Prostate gland (tissue), 2 donors: ENCODE measurements around the gene YBX2. TPM values are rescaled to one million over a fixed set of nuclear protein-coding genes. Genes with fewer than 3 reads are reported as not detected.

ENCODE experiments used
- DNase-seq: peaks from one replicate; pipeline ENCODE4 v3.0.0-alpha.2; 2019; ENCODE audit warnings: low spot score
- H3K27ac ChIP-seq, 2 donors: fragments of 200-600 bp; sonication (generic); 2 replicates each; pipeline ENCODE4 v1.5.1; 2017 to 2019
- H3K27me3 ChIP-seq: fragments of 200-600 bp; sonication (generic); replicated peaks from 2 replicates; pipeline ENCODE4 v1.5.1; 2019; ENCODE audit not compliant: insufficient read depth
- H3K36me3 ChIP-seq, 2 donors: fragments of 200-600 bp; sonication (generic); 1 replicate in 1 of 2; 2 replicates in 1 of 2; pipeline versions ENCODE4 v1.5.1 to v1.8.1; 2017 to 2019
- H3K4me1 ChIP-seq: fragments of 200-600 bp; sonication (generic); replicated peaks from 2 replicates; pipeline ENCODE4 v1.5.1; 2019
- H3K4me3 ChIP-seq, 2 donors: fragments of 200-600 bp; sonication (generic); 2 replicates each; pipeline ENCODE4 v1.5.1; 2017 to 2019
- H3K9me3 ChIP-seq: fragments of 200-600 bp; sonication (generic); 2 replicates; pipeline ENCODE4 v1.5.1; 2017
- POLR2A ChIP-seq: fragments of 450-650 bp; IDR thresholded peaks from one replicate; pipeline ENCODE4 v1.6.1; 2016; ENCODE audit warnings: antibody characterized with exemption, mild to moderate bottlenecking
- POLR2AphosphoS5 ChIP-seq: sonication (generic); formaldehyde crosslinking; IDR thresholded peaks from one replicate; pipeline ENCODE4 v1.6.1; 2017; ENCODE audit warnings: antibody characterized with exemption
- WGBS: methylation state at CpG from one replicate; pipeline ENCODE4 v1.1.5; 2018; 5-methylcytosine and 5-hydroxymethylcytosine counted together
- intact Hi-C: fragments of 100-400 bp; cut with DNase I; formaldehyde crosslinking; loops from one replicate; pipeline ENCODE4 v1.14.2; 2022
- total RNA-seq, 2 donors: library from RNA; depleted of rRNA; stranded (reverse); fragments of >200 nt; gene quantifications; one replicate each; pipeline ENCODE4 v1.1.0, GENCODE V29; 2016
- TF ChIP-seq, protein P1 (sequence below), 4 experiments: fragments of 200-600 bp in 2 of 4; fragments of 450-650 bp in 2 of 4; sonication (generic) in 2 of 4; IDR thresholded peaks; 1 replicate in 3 of 4; 2 replicates in 1 of 4; pipeline ENCODE4 v1.5.1; 2016 to 2019; ENCODE audit warnings: antibody characterized with exemption in 4 of 4, mild to moderate bottlenecking in 2 of 4, moderate library complexity in 2 of 4

The YBX2 gene
- total RNA-seq, 2 donors from 2014 or later = 0.64 to 49.1 TPM

DNA sequence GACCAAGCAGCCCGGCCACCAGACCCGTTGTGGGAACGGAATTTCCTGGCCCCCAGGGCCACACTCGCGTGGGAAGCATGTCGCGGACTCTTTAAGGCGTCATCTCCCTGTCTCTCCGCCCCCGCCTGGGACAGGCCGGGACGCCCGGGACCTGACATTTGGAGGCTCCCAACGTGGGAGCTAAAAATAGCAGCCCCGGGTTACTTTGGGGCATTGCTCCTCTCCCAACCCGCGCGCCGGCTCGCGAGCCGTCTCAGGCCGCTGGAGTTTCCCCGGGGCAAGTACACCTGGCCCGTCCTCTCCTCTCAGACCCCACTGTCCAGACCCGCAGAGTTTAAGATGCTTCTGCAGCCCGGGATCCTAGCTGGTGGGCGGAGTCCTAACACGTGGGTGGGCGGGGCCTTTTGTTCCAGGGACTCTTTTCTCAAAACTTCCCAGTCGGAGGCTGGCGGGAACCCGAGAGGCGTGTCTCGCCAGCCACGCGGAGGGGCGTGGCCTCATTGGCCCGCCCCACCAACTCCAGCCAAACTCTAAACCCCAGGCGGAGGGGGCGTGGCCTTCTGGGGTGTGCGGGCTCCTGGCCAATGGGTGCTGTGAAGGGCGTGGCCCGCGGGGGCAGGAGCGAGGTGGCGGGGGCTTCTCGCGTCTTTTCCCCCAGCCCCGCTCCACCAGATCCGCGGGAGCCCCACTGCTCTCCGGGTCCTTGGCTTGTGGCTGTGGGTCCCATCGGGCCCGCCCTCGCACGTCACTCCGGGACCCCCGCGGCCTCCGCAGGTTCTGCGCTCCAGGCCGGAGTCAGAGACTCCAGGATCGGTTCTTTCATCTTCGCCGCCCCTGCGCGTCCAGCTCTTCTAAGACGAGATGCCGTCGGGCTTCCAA, 13.1 kb downstream of the YBX2 start, which contains the start of gene SLC2A4:
SLC2A4 (plus strand) TSS at position 645 of the 879 bp plus-strand sequence; CDS start at position 862, 217 bp downstream.
- Histone ChIP-seq H3K27ac (peak within 1 kb of the TSS; percentile 77), H3K4me1 (peaks cover 9% of the 10 kb centered on the region), H3K36me3 (no peaks in the 10 kb centered on the region), H3K4me3 (peak within 1 kb of the TSS; percentile 34 to 41), H3K27me3 (no peaks in the 10 kb centered on the region), H3K9me3 (no peaks in the 10 kb centered on the region)
- intact Hi-C loops = loop anchor here (2.0 to 10.0 kb wide), 2 partner anchors 29 to 237 kb away; partner anchors contain the start of genes ELP5 and SLC16A11
- TF ChIP-seq POLR2AphosphoS5 = peak; percentile 87
- TF ChIP-seq, protein P1, sequence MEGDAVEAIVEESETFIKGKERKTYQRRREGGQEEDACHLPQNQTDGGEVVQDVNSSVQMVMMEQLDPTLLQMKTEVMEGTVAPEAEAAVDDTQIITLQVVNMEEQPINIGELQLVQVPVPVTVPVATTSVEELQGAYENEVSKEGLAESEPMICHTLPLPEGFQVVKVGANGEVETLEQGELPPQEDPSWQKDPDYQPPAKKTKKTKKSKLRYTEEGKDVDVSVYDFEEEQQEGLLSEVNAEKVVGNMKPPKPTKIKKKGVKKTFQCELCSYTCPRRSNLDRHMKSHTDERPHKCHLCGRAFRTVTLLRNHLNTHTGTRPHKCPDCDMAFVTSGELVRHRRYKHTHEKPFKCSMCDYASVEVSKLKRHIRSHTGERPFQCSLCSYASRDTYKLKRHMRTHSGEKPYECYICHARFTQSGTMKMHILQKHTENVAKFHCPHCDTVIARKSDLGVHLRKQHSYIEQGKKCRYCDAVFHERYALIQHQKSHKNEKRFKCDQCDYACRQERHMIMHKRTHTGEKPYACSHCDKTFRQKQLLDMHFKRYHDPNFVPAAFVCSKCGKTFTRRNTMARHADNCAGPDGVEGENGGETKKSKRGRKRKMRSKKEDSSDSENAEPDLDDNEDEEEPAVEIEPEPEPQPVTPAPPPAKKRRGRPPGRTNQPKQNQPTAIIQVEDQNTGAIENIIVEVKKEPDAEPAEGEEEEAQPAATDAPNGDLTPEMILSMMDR (IDR thresholded peaks at IDR 0.05) = peak in 2 of 4 experiments; percentile 25 to 27
- TF ChIP-seq POLR2A = peak; percentile 62
- WGBS = under 1% methylated on average over 58 of the region's 71 CpGs
- peak; percentile 96 for DNase-seq

DNA sequence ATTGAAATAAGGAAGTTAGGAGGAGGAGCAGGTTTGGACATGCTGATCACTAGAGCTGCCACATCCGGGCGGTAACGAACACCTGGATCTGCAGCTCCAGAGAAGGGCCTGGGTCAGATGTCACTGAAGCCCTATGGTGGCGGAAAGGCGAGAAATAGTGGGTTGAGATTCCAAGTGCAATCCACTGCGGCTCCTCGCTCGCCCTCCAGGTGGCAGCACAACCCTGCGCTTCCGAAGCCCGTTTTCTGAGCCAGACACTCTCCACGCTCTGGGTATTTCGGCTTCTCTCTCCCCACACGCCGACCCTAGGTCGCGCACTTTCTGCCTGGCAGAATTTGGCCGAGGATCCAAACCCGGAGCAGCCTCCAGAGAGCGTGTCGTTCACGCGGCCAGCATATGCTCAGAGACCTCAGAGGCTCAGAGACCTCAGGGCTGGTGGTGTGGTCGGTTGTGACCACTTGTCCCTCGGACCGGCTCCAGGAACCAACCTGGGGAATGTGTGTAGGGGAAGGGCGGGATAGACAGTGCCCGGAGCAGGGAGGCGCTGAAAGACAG, 13.8 kb downstream of the YBX2 start:
- TF ChIP-seq POLR2AphosphoS5 = peak; percentile 59
- TF ChIP-seq, protein P1 (IDR thresholded peaks at IDR 0.05) = peak; percentile 79 to 99 (median 88)
- peak; percentile 29 for TF ChIP-seq POLR2A
- Histone ChIP-seq H3K27ac (peak overlapping the region; percentile 77), H3K4me3 (peak overlapping the region; percentile 34 to 41), H3K27me3 (no peaks in the 10 kb centered on the region), H3K9me3 (no peaks in the 10 kb centered on the region), H3K4me1 (peaks cover 9% of the 10 kb centered on the region), H3K36me3 (no peaks in the 10 kb centered on the region)
- intact Hi-C loops = loop anchor here (1.0 to 10.0 kb wide), 3 partner anchors 16 to 236 kb away; partner anchors contain the start of genes ELP5 and SLC16A11
- under 1% methylated on average over 29 of the region's 29 CpGs for WGBS
- peak; percentile 74 for DNase-seq

DNA sequence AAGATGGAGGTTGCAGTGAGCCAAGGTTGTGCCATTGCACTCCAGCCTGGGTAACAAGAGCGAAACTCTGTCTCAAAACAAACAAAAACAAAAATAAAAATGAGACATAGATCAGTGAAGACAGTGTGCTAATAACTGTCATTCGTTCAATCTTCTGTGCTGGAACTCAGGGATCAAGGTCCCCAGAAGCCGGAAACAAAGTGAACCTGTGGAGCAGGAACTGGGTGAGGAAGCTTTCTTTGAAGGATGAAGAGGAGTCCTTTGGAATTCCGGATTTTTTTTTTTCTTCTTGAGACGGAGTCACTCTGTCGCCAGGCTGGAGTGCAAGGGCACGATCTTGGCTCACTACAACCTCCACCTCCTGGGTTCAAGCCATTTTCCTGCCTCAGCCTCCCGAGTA, 15.0 kb downstream of the YBX2 start:
- H3K9me3 ChIP-seq = no peaks in the 10 kb centered on the region
- no peak overlapping the region for H3K4me3 ChIP-seq
- 84% methylated on average over 8 of the region's 8 CpGs for WGBS
- H3K27me3 ChIP-seq = no peaks in the 10 kb centered on the region
- intact Hi-C loops = no loop called here
- TF ChIP-seq, protein P1 (IDR thresholded peaks at IDR 0.05) = no peak
- TF ChIP-seq POLR2A (no peak), POLR2AphosphoS5 (no peak)
- H3K4me1 ChIP-seq = peaks cover 9% of the 10 kb centered on the region
- no peak overlapping the region for H3K27ac ChIP-seq
- no peak for DNase-seq
- no peaks in the 10 kb centered on the region for H3K36me3 ChIP-seq

DNA sequence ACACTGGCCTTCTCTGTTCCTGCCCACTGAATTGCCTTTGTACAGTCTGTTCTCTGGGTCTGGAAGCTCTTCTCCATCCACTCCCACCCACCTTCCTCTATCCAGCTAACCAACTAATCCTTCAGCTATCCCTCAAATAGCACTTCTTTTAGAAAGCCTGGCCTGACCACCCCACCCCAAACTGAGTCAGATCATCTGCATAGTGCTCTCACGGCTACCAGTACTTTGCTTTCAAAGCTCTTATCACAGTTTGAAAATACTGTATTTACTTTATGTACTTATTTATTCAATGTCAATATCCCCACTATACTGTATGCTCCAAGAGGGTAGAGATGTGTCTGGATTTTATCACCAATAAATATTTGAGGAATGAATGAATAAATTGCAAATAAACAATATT, 27.7 kb downstream of the YBX2 start:
- no peaks in the 10 kb centered on the region for H3K9me3 ChIP-seq
- WGBS = 41% methylated on average over 1 of the region's 1 CpG
- no peaks in the 10 kb centered on the region for H3K27me3 ChIP-seq
- H3K4me3 ChIP-seq = no peak overlapping the region
- TF ChIP-seq POLR2A (no peak), POLR2AphosphoS5 (peak; percentile 28)
- TF ChIP-seq, protein P1 (IDR thresholded peaks at IDR 0.05) = no peak
- H3K27ac ChIP-seq = peak overlapping the region in 1 of 2 donors; percentile 53
- intact Hi-C loops = no loop called here
- DNase-seq = no peak
- peaks cover 15% of the 10 kb centered on the region for H3K4me1 ChIP-seq
- H3K36me3 ChIP-seq = no peaks in the 10 kb centered on the region
